GM19099 (cell line): ENCODE data around the gene CDKN1A.

Experiments used
- POLR2A ChIP-seq: IDR thresholded peaks from 3 replicates; pipeline ENCODE4 v1.6.1; 2011; ENCODE audit warnings: low read depth; ENCODE audit not compliant: insufficient read length; ENCODE audit errors: extremely low read depth

The CDKN1A gene

GRCh38 chr6:36717871-36718540 lies 39.5 kb downstream of the CDKN1A start:
- no peak for TF ChIP-seq POLR2A

- TF ChIP-seq POLR2A = no peak
These were observed 40.0 kb downstream of the CDKN1A start for GRCh38 chr6:36718560-36718959.

DNA sequence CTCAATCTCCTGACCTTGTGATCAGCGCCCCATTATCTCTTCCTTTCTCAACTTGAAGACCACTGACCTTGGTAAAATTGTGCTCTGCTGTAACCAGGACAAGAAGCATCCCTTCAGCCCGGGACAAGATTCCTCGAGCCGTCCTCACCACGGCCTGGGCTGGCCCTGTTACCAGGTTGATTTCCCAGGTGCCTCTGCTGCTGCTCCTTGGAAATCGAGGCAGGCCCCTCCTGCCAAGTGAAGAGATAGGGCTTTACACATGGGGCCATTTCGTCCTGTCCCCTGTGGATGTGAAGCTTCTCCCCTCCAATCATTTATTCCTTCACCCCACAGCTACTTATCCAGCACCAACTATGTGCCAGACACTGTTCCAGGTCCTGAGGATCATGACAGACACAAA lies 40.6 kb downstream of the CDKN1A start:
- no peak for TF ChIP-seq POLR2A

DNA sequence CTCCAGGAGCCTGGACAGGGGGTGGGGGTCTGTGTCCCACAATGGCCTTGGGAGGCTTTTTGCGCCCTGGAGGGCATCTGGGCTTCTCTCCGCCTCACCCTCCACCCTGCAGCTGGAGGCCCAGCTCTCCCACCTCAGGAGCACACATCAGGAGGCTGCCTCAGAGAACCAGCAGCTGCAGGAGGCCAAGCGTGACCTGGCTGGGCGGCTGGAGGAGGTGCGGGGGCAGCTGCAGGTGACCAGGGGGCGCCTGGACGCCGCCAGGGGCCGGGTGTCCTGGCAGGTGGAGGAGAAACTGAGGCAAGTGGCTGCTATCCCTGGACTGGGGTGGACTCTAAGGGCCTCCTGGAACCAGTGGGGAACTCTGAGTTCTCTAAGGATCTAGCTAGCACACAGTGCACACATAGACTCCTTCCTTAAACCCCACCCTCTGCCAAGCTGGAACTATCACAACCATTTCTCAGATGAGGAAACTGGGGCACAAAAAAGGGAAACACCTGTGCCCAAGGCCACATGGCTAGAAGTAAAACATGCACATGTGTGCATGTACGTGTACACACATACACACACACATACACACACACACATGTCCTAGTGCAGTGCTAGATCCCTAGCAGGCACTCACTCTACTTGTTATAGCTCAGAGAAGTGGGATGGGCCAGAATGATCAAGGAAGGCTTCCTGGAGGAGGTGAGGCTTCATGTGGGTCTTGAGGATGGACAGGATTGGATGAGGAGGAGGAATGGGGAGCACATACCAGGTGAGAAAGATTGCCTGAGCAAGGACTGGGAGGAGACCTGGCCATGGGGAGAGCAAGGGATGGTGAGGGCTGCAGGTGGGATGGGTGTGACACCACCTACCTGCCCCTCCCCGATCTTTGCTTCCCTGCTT lies 42.0 kb downstream of the CDKN1A start:
- TF ChIP-seq POLR2A = no peak

DNA sequence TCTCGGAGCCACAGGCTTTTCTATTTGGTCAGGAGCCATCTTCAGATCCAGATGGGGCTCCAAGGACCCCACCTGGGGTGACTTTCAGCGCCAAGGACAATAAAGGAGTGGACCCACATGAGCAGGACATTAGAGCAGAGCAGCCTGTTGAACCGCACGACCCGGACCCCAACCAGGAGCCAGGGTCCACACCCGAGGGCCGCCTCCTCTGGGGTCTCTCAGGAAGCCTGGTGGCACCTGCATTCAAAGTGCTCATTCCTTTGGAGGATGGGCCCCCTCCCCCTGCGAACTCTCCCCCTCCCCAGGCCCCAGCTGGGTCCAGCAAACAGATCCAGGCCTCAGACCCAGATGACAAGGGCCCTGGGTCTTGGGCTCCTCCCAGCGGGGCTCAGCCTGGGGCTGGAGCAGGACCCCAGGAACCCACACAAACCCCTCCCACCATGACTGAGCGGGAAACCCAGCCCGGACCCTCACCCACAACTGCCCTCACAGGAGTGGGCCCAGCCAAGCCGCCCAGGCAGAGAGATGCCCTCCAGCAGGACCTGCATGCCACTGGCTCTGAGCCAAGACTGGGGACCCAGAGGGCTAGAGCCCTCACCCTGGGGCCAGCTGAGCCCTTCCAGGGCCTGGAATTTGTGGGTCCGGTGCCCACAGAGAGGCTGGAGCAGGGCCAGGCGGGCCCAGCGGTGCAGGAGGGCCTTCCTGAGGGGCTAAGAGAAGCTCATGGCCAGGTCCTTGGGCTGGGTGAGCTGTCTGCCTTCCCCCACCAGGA lies 43.0 kb downstream of the CDKN1A start:
- no peak for TF ChIP-seq POLR2A

GRCh38 chr6:36722365-36722764 lies 43.9 kb downstream of the CDKN1A start:
- no peak for TF ChIP-seq POLR2A

DNA sequence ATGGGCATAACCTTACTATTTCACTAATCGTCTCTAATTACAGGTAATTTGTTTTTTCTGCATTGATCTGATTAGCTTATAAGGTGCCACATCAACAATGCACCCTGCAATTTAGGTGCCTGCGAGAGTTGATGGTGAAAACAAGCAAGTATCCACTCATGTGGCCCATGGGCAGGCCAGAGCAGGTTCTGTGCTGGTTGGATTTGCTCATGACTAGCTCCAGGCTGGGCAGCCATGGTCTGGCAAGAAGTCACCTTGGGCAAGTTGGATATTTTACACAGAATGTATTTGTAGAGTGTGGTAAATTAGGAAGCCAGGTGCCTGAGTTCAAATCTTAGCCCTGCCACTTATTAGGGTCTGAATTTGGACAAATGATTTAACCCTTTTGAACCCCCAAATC lies 44.4 kb downstream of the CDKN1A start:
- TF ChIP-seq POLR2A = no peak

GRCh38 chr6:36724514-36725390 lies 46.2 kb downstream of the CDKN1A start:
- TF ChIP-seq POLR2A = no peak

DNA sequence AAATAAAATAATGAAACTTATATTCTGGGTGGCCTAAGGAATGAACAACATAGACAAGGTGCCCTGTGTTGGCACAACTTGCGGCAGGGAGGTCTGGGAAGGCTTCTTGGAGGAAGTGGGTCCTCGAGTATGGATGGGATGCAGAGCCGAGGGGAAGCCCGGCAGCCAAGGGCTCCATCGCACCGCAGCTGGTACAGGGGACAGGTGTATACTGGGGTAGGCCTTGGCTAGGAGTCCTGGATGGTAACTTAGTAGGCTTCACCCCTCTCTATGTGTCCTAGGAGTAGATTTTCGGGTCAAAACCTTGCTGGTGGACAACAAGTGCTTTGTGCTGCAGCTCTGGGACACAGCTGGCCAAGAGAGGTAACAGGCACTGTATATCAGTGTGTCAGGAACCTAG lies 47.1 kb downstream of the CDKN1A start:
- TF ChIP-seq POLR2A = no peak

- TF ChIP-seq POLR2A = no peak
These were observed 49.0 kb downstream of the CDKN1A start for GRCh38 chr6:36727505-36728021.

GRCh38 chr6:36728289-36729160 lies 50.0 kb downstream of the CDKN1A start:
- TF ChIP-seq POLR2A = no peak

- no peak for TF ChIP-seq POLR2A
These were observed 50.6 kb downstream of the CDKN1A start for GRCh38 chr6:36729161-36729524.
